Stimulated activated naive CD8-positive, alpha-beta T cell treated with anti-CD3 and anti-CD28 coated beads, Interleukin-15, amount 100 ng/mL, for 72 hours (primary cell): ENCODE data around the gene USP6.
"Not testable (repeated sequence)": the region's sequence is repeated elsewhere in the genome, so short reads cannot be mapped to it uniquely, and the experiment has no call there.

Experiments
- ATAC-seq: fragments of 150-1000 bp; cut with Tn5 transposase; 2 replicates; pipeline ENCODE4 v1.10.0; 2021; ENCODE audit warnings: mild to moderate bottlenecking, moderate library complexity
- DNase-seq, 2 donors: peaks; one replicate each; pipeline ENCODE4 v3.0.0; 2021 to 2022
- H3K27ac Mint-ChIP-seq, 2 donors: one replicate each; pipeline ENCODE4 v1.8.0; 2022; ENCODE audit warnings: mild to moderate bottlenecking in 2 of 2, mixed read lengths in 2 of 2, moderate library complexity in 2 of 2
- H3K27me3 Mint-ChIP-seq: one replicate; pipeline ENCODE4 v1.8.0; 2022; ENCODE audit warnings: mixed read lengths
- H3K4me1 Mint-ChIP-seq: one replicate; pipeline ENCODE4 v1.8.0; 2022; ENCODE audit warnings: mild to moderate bottlenecking, mixed read lengths
- H3K4me3 Mint-ChIP-seq, 2 donors: one replicate each; pipeline ENCODE4 v1.8.0; 2022; ENCODE audit warnings: mild to moderate bottlenecking in 2 of 2, mixed read lengths in 2 of 2, moderate library complexity in 1 of 2
- H3K9me3 Mint-ChIP-seq, 2 donors: one replicate each; pipeline ENCODE4 v1.8.0; 2022; ENCODE audit warnings: mixed read lengths in 2 of 2

The USP6 gene

GRCh38 chr17:5128905-5129535 is 13.2 kb downstream of the USP6 start:
- no peaks in the 10 kb centered on the region for H3K9me3 Mint-ChIP-seq
- no peak overlapping the region for H3K27ac Mint-ChIP-seq
- H3K4me1 Mint-ChIP-seq: no peaks in the 10 kb centered on the region
- ATAC-seq (no peak), DNase-seq (peak in 1 of 2 donors; percentile 6)
- H3K27me3 Mint-ChIP-seq: peaks cover 20% of the 10 kb centered on the region
- no peak overlapping the region for H3K4me3 Mint-ChIP-seq

GRCh38 chr17:5129770-5130169 is 13.9 kb downstream of the USP6 start:
- H3K4me3 Mint-ChIP-seq, H3K27ac Mint-ChIP-seq, DNase-seq, H3K9me3 Mint-ChIP-seq, H3K4me1 Mint-ChIP-seq, ATAC-seq: not testable (repeated sequence)
- H3K27me3 Mint-ChIP-seq: peaks cover 13% of the 10 kb centered on the region

GRCh38 chr17:5130261-5130660 is 14.4 kb downstream of the USP6 start:
- not testable (repeated sequence) for H3K9me3 Mint-ChIP-seq, H3K4me1 Mint-ChIP-seq, H3K27ac Mint-ChIP-seq, DNase-seq, H3K4me3 Mint-ChIP-seq, ATAC-seq
- peaks cover 11% of the 10 kb centered on the region for H3K27me3 Mint-ChIP-seq

GRCh38 chr17:5130687-5131086 is 14.9 kb downstream of the USP6 start:
- not testable (repeated sequence) for ATAC-seq, H3K4me1 Mint-ChIP-seq, H3K27ac Mint-ChIP-seq, H3K4me3 Mint-ChIP-seq, DNase-seq, H3K9me3 Mint-ChIP-seq
- H3K27me3 Mint-ChIP-seq: peaks cover 11% of the 10 kb centered on the region

GRCh38 chr17:5131146-5131715 is 15.4 kb downstream of the USP6 start:
- H3K4me1 Mint-ChIP-seq: no peaks in the 10 kb centered on the region
- H3K27ac Mint-ChIP-seq: no peak overlapping the region
- H3K27me3 Mint-ChIP-seq: peaks cover 11% of the 10 kb centered on the region
- H3K9me3 Mint-ChIP-seq: no peaks in the 10 kb centered on the region
- H3K4me3 Mint-ChIP-seq: no peak overlapping the region
- no peak for ATAC-seq
- DNase-seq: no peak

- H3K27ac Mint-ChIP-seq, H3K4me3 Mint-ChIP-seq, H3K9me3 Mint-ChIP-seq, H3K27me3 Mint-ChIP-seq, DNase-seq, H3K4me1 Mint-ChIP-seq, ATAC-seq: not testable (repeated sequence)
Observed at GRCh38 chr17:5131799-5132502, 16.1 kb downstream of the USP6 start.

GRCh38 chr17:5132503-5133225 is 16.8 kb downstream of the USP6 start:
- H3K4me3 Mint-ChIP-seq, DNase-seq, ATAC-seq, H3K27ac Mint-ChIP-seq, H3K9me3 Mint-ChIP-seq, H3K27me3 Mint-ChIP-seq, H3K4me1 Mint-ChIP-seq: not testable (repeated sequence)

GRCh38 chr17:5133311-5133710 is 17.5 kb downstream of the USP6 start:
- Mint-ChIP-seq H3K4me1 (no peaks in the 10 kb centered on the region), H3K27ac (no peak overlapping the region), H3K27me3 (no peaks in the 10 kb centered on the region), H3K4me3 (no peak overlapping the region), H3K9me3 (no peaks in the 10 kb centered on the region)
- DNase-seq: no peak
- no peak for ATAC-seq

GRCh38 chr17:5133961-5134360 is 18.1 kb downstream of the USP6 start:
- DNase-seq, H3K9me3 Mint-ChIP-seq, H3K4me3 Mint-ChIP-seq, ATAC-seq, H3K4me1 Mint-ChIP-seq, H3K27me3 Mint-ChIP-seq: not testable (repeated sequence)
- peak overlapping the region in 1 of 2 donors; percentile 59 for H3K27ac Mint-ChIP-seq

- not testable (repeated sequence) for ATAC-seq, H3K27me3 Mint-ChIP-seq, H3K9me3 Mint-ChIP-seq, H3K4me3 Mint-ChIP-seq, DNase-seq, H3K4me1 Mint-ChIP-seq, H3K27ac Mint-ChIP-seq
Observed at GRCh38 chr17:5134571-5134970, 18.7 kb downstream of the USP6 start.

- DNase-seq, H3K27ac Mint-ChIP-seq, H3K27me3 Mint-ChIP-seq, ATAC-seq, H3K9me3 Mint-ChIP-seq, H3K4me1 Mint-ChIP-seq, H3K4me3 Mint-ChIP-seq: not testable (repeated sequence)
Observed at GRCh38 chr17:5135131-5135712, 19.4 kb downstream of the USP6 start.

- Mint-ChIP-seq H3K27ac (peak overlapping the region in 1 of 2 donors; percentile 91), H3K4me1 (no peaks in the 10 kb centered on the region), H3K4me3 (no peak overlapping the region), H3K9me3 (no peaks in the 10 kb centered on the region), H3K27me3 (no peaks in the 10 kb centered on the region)
- DNase-seq (no peak), ATAC-seq (no peak)
Observed at GRCh38 chr17:5135726-5136579, 20.1 kb downstream of the USP6 start.

GRCh38 chr17:5136580-5137412 is 21.0 kb downstream of the USP6 start:
- H3K9me3 Mint-ChIP-seq, DNase-seq, H3K4me3 Mint-ChIP-seq, H3K27me3 Mint-ChIP-seq, ATAC-seq, H3K4me1 Mint-ChIP-seq: not testable (repeated sequence)
- peak overlapping the region in 1 of 2 donors; percentile 91 for H3K27ac Mint-ChIP-seq

GRCh38 chr17:5137511-5138197 is 21.8 kb downstream of the USP6 start:
- not testable (repeated sequence) for H3K4me3 Mint-ChIP-seq, ATAC-seq, H3K27me3 Mint-ChIP-seq, H3K9me3 Mint-ChIP-seq, H3K27ac Mint-ChIP-seq, DNase-seq, H3K4me1 Mint-ChIP-seq
